HL-60 (cell line): ENCODE results near the gene ROR2.

Source experiments
- DNase-seq, 2 experiments: peaks; one replicate each; pipeline ENCODE4 v3.0.0-alpha.2; 2010 to 2020; ENCODE audit warnings: low read depth in 1 of 2, low spot score in 1 of 2
- H3K27ac ChIP-seq: fragments of 250-450 bp; sonication (Bioruptor Pico); replicated peaks from 2 replicates; pipeline ENCODE4 v1.5.1; 2020; ENCODE audit warnings: mild to moderate bottlenecking, moderate library complexity
- H3K27me3 ChIP-seq: fragments of 250-450 bp; sonication (Bioruptor Pico); 2 replicates; pipeline ENCODE4 v1.5.1; 2021; ENCODE audit warnings: mild to moderate bottlenecking, moderate library complexity; ENCODE audit not compliant: insufficient read depth, poor library complexity, severe bottlenecking
- H3K4me3 ChIP-seq: replicated peaks from 2 replicates; pipeline ENCODE4 v1.5.1; 2011; ENCODE audit warnings: mild to moderate bottlenecking, control low read depth, low read length; ENCODE audit not compliant: insufficient read depth
- CTCF ChIP-seq: IDR thresholded peaks from one replicate; pipeline ENCODE4 v1.5.1; 2011; ENCODE audit warnings: low read length, control low read depth, inconsistent platforms; ENCODE audit not compliant: insufficient read depth
- GABPA ChIP-seq: IDR thresholded peaks from 2 replicates; pipeline ENCODE4 v1.6.1; 2012; ENCODE audit warnings: low read depth
- POLR2AphosphoS5 ChIP-seq: IDR thresholded peaks from 2 replicates; pipeline ENCODE4 v1.6.1; 2012; ENCODE audit warnings: low read depth
- REST ChIP-seq: IDR thresholded peaks from 2 replicates; pipeline ENCODE4 v1.6.1; 2012; ENCODE audit warnings: low read depth; ENCODE audit not compliant: insufficient replicate concordance
- SPI1 ChIP-seq: IDR thresholded peaks from 2 replicates; pipeline ENCODE4 v1.6.1; 2012; ENCODE audit warnings: low read depth, mild to moderate bottlenecking, borderline replicate concordance

Gene ROR2

GRCh38 chr9:91820126-91820750, 129.8 kb downstream of the ROR2 start:
- DNase-seq: no peak
- Histone ChIP-seq H3K4me3 (no peak overlapping the region), H3K27ac (no peak overlapping the region), H3K27me3 (no peaks in the 10 kb centered on the region)
- TF ChIP-seq CTCF (no peak), GABPA (no peak), SPI1 (no peak)

GRCh38 chr9:91818647-91819403, 131.2 kb downstream of the ROR2 start:
- Histone ChIP-seq H3K27ac (no peak overlapping the region; the same call in 1 of the 2 replicates), H3K27me3 (no peaks in the 10 kb centered on the region), H3K4me3 (no peak overlapping the region)
- TF ChIP-seq POLR2AphosphoS5: no peak
- TF ChIP-seq GABPA: no peak
- no peak for TF ChIP-seq CTCF
- TF ChIP-seq REST: no peak
- DNase-seq: no peak

- TF ChIP-seq GABPA (no peak), SPI1 (no peak), POLR2AphosphoS5 (no peak), REST (no peak), CTCF (no peak)
- H3K27ac ChIP-seq: no peak overlapping the region; the same call in 1 of the 2 replicates
These were observed 131.8 kb downstream of the ROR2 start for GRCh38 chr9:91818225-91818585.

More at GRCh38 chr9:91818225-91818585, 131.8 kb downstream of the ROR2 start:
- H3K4me3 ChIP-seq: no peak overlapping the region
- peak; percentile 23 to 24 for DNase-seq
- no peaks in the 10 kb centered on the region for H3K27me3 ChIP-seq
